Measurements from ENCODE around the gene METTL21A. TPM values are rescaled to one million over a fixed set of nuclear protein-coding genes. Genes with fewer than 3 reads are reported as not detected.

Gene METTL21A
- total and polyA plus RNA-seq, 2 of the 4 experiments (the other 2 are of a cell fraction): 5.9 to 11.6 TPM

- Histone ChIP-seq H3K27ac (ENCODE audit: insufficient read depth, low read length) (no peak overlapping the region), H3K18ac (ENCODE audit: low read depth, low read length) (no peak overlapping the region), H3K14ac (replicated peaks; ENCODE audit: low read depth, low read length) (no peak overlapping the region), H3K4me1 (ENCODE audit: control insufficient read depth, insufficient read depth, low read length) (peaks cover 3% of the 10 kb centered on the region; the same call in 1 of the 2 replicates), H3K9me3 (ENCODE audit: control insufficient read depth, insufficient read depth, low read length) (no peaks in the 10 kb centered on the region), H3K9me1 (ENCODE audit: insufficient read depth, low read length) (peaks cover 3% of the 10 kb centered on the region; the same call in 1 of the 2 replicates), H2AK9ac (replicated peaks; ENCODE audit: low read depth, low read length, poor library complexity) (no peak overlapping the region), H4K20me1 (ENCODE audit: insufficient read depth, low read length) (no peaks in the 10 kb centered on the region), H2AK5ac (ENCODE audit: low read depth, low read length) (no peak overlapping the region), H4K91ac (ENCODE audit: insufficient read depth, low read depth, low read length) (no peak overlapping the region), H3K27me3 (ENCODE audit: control insufficient read depth, insufficient read depth, low read length) (no peaks in the 10 kb centered on the region), H2BK20ac (ENCODE audit: low read depth, low read length) (no peak overlapping the region), H4K5ac (ENCODE audit: low read depth, low read length) (no peak overlapping the region), H2BK15ac (ENCODE audit: low read depth, low read length) (no peak overlapping the region), H3K4me3 (ENCODE audit: insufficient read depth, low read depth, low read length) (no peak overlapping the region), H3K36me3 (ENCODE audit: control insufficient read depth, insufficient read depth, low read length) (peaks cover 12% of the 10 kb centered on the region), H3K4ac (ENCODE audit: low read depth, low read length) (no peak overlapping the region), H3K23ac (ENCODE audit: low read depth, low read length) (no peak overlapping the region), H3K56ac (ENCODE audit: extremely low read depth, insufficient read depth, low read length) (no peak overlapping the region), H4K8ac (ENCODE audit: low read depth in 2 of 2, low read length in 2 of 2) (no peak overlapping the region), H2AFZ (replicated peaks; ENCODE audit: low read length, poor library complexity) (no peak overlapping the region), H3K9ac (ENCODE audit: low read depth, low read length) (no peak overlapping the region), H2BK120ac (ENCODE audit: low read depth, low read length) (no peak overlapping the region), H3K79me1 (ENCODE audit: low read depth in 1 of 2, low read length in 2 of 2) (peaks cover 16 to 17% of the 10 kb centered on the region in 2 experiments), H3K4me2 (ENCODE audit: low read depth, low read length) (no peak overlapping the region), H2BK5ac (ENCODE audit: low read depth, low read length, poor library complexity, severe bottlenecking) (no peak overlapping the region)
- in situ Hi-C loops (cut with MboI; ENCODE audit: low sequenced_read_pairs): no loop called here
- DNase-seq (no peak), ATAC-seq (ENCODE audit: low read depth) (no peak)
- no TSS peak for BruUV-seq (replicated peaks)
- no CpG with 5 or more reads among the region's 3 CpGs for WGBS, 2 experiments (ENCODE audit: extremely low coverage in 2 of 2, insufficient read length in 1 of 2)
- dilution Hi-C loops (cut with HindIII; ENCODE audit: low sequenced_read_pairs, unreplicated experiment): no loop called here
- intact Hi-C loops (cut with micrococcal nuclease): no loop called here
- ChIA-PET CTCF (no interaction called here), POLR2A (ENCODE audit: unreplicated experiment) (no interaction called here)
- TF ChIP-seq MAFK (IDR thresholded peaks at IDR 0.05; ENCODE audit: low read depth, low read length): peak; percentile 74
- no peak for TF ChIP-seq MAZ (IDR thresholded peaks at IDR 0.05; ENCODE audit: borderline replicate concordance, low read depth, low read length)
- peak; percentile 37; the same call in 1 of the 2 replicates for TF ChIP-seq NFE2L2 (IDR thresholded peaks at IDR 0.05; ENCODE audit: low read depth, low read length)
These were observed 53.8 kb downstream of the METTL21A start for GRCh38 chr2:207571370-207571769.
